ENCODE data around the gene OR14A2. TPM values are rescaled to one million over a fixed set of nuclear protein-coding genes. Genes with fewer than 3 reads are reported as not detected.

The OR14A2 gene
- total and polyA plus RNA-seq, 2 donors, result not detected

GRCh38 chr1:247680171-247680570 lies 67.8 kb downstream of the OR14A2 start:
- Histone ChIP-seq H3K36me3 (ENCODE audit: control insufficient read depth in 2 of 2, insufficient read depth in 2 of 2, low read length in 1 of 2) (no peaks in the 10 kb centered on the region), H3K27me3 (ENCODE audit: control insufficient read depth in 2 of 2, insufficient read depth in 1 of 2, low read length in 1 of 2) (no peaks in the 10 kb centered on the region), H3K4me1 (ENCODE audit: control insufficient read depth in 2 of 2, insufficient read depth in 2 of 2, low read length in 2 of 2) (no peaks in the 10 kb centered on the region), H3K4me3 (ENCODE audit: low read length in 2 of 2) (no peak overlapping the region), H3K27ac (ENCODE audit: low read depth in 1 of 2, low read length in 1 of 2) (no peak overlapping the region), H3K9me3 (ENCODE audit: control insufficient read depth in 2 of 2, insufficient read depth in 1 of 2, low read length in 1 of 2) (no peaks in the 10 kb centered on the region)
- 98% methylated on average over 4 of the region's 4 CpGs for WGBS
- DNase-seq (ENCODE audit: low read depth in 6 of 9, low spot score in 9 of 9), result no peak

DNA sequence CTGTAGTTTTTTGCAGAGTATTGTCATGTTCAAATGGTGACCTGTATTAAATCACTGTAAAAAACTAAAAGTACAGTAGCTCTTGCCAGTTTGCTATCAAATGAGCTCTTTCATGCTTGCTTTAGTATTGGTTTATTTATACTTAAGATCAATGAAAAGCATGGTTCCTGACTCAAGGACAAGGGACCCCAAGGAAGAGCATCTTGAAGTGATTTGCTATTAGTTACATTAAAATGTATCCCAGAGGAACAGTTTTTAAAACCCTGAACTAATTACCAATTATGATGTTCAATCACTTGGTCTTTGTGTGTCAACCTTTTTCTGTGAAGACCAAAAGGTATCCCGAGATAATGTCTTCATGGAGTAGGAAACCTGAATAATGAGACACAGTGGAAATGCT lies 68.3 kb downstream of the OR14A2 start, which contains the start of gene OR13G1:
Gene OR13G1 (minus strand): TSS at position 101 of the 400 bp plus-strand sequence. CDS start 6,698 bp downstream, outside the sequence.
- WGBS, result 96% methylated on average over 1 of the region's 1 CpG

More for the DNA sequence above, 68.3 kb downstream of the OR14A2 start, which contains the start of gene OR13G1:
- no peaks in the 10 kb centered on the region for H3K4me1 ChIP-seq (ENCODE audit: control insufficient read depth in 2 of 2, insufficient read depth in 2 of 2, low read length in 2 of 2)
- H3K27ac ChIP-seq (ENCODE audit: low read depth in 1 of 2, low read length in 1 of 2), result no peak within 1 kb of the TSS
- H3K27me3 ChIP-seq (ENCODE audit: control insufficient read depth in 2 of 2, insufficient read depth in 1 of 2, low read length in 1 of 2), result no peaks in the 10 kb centered on the region
- no peak within 1 kb of the TSS for H3K4me3 ChIP-seq (ENCODE audit: low read length in 2 of 2)
- no peaks in the 10 kb centered on the region for H3K36me3 ChIP-seq (ENCODE audit: control insufficient read depth in 2 of 2, insufficient read depth in 2 of 2, low read length in 1 of 2)
- no peak for DNase-seq (ENCODE audit: low read depth in 6 of 9, low spot score in 9 of 9)
- no peaks in the 10 kb centered on the region for H3K9me3 ChIP-seq (ENCODE audit: control insufficient read depth in 2 of 2, insufficient read depth in 1 of 2, low read length in 1 of 2)

Other genes starting within 250 kb of the OR14A2 start
- gene OR2C3, start 211.7 kb downstream of the OR14A2 start, total RNA-seq, result 0.05 TPM
- gene OR2C3, start 211.7 kb downstream of the OR14A2 start, polyA plus RNA-seq, result 0.02 TPM
- 0.42 TPM for gene GCSAML, start 199.0 kb downstream of the OR14A2 start, total RNA-seq
- 0.48 TPM for gene GCSAML, start 199.0 kb downstream of the OR14A2 start, polyA plus RNA-seq
- not detected for gene OR2G2, start 159.8 kb downstream of the OR14A2 start, total RNA-seq
- gene OR2G2, start 159.8 kb downstream of the OR14A2 start, polyA plus RNA-seq, result 0.05 TPM
- gene OR2G3, start 142.6 kb downstream of the OR14A2 start, total RNA-seq, result not detected
- gene OR2G3, start 142.6 kb downstream of the OR14A2 start, polyA plus RNA-seq, result not detected
- not detected for gene OR13G1, start 68.4 kb downstream of the OR14A2 start, total RNA-seq
- gene OR13G1, start 68.4 kb downstream of the OR14A2 start, polyA plus RNA-seq, result not detected
- gene OR6F1, start 31.5 kb downstream of the OR14A2 start, total RNA-seq, result not detected
- gene OR6F1, start 31.5 kb downstream of the OR14A2 start, polyA plus RNA-seq, result not detected
- not detected for gene OR14K1, start 9.5 kb downstream of the OR14A2 start, total RNA-seq
- not detected for gene OR14K1, start 9.5 kb downstream of the OR14A2 start, polyA plus RNA-seq
- gene OR1C1, start 12.4 kb upstream of the OR14A2 start, total RNA-seq, result not detected
- not detected for gene OR1C1, start 12.4 kb upstream of the OR14A2 start, polyA plus RNA-seq
- not detected for gene OR14A16, start 76.0 kb upstream of the OR14A2 start, total RNA-seq
- gene OR14A16, start 76.0 kb upstream of the OR14A2 start, polyA plus RNA-seq, result not detected
- gene OR11L1, start 93.8 kb upstream of the OR14A2 start, total RNA-seq, result not detected
- gene OR11L1, start 93.8 kb upstream of the OR14A2 start, polyA plus RNA-seq, result not detected
- 0.66 TPM for gene TRIM58, start 109.0 kb upstream of the OR14A2 start, total RNA-seq
- 0.14 TPM for gene TRIM58, start 109.0 kb upstream of the OR14A2 start, polyA plus RNA-seq
- 0.09 TPM for gene OR2W3, start 147.4 kb upstream of the OR14A2 start, total RNA-seq
- gene OR2W3, start 147.4 kb upstream of the OR14A2 start, polyA plus RNA-seq, result 0.09 TPM
- not detected for gene OR2T8, start 172.1 kb upstream of the OR14A2 start, total RNA-seq
- 0.02 TPM for gene OR2T8, start 172.1 kb upstream of the OR14A2 start, polyA plus RNA-seq
- gene OR2AJ1, start 176.7 kb upstream of the OR14A2 start, total RNA-seq, result not detected
- not detected for gene OR2AJ1, start 176.7 kb upstream of the OR14A2 start, polyA plus RNA-seq
- gene OR2L8, start 200.7 kb upstream of the OR14A2 start, total RNA-seq, result not detected
- gene OR2L8, start 200.7 kb upstream of the OR14A2 start, polyA plus RNA-seq, result not detected
- 0.09 TPM for gene OR2AK2, start 217.1 kb upstream of the OR14A2 start, total RNA-seq
- not detected for gene OR2AK2, start 217.1 kb upstream of the OR14A2 start, polyA plus RNA-seq